ENCODE data around the gene SPA17. TPM values are rescaled to one million over a fixed set of nuclear protein-coding genes. Genes with fewer than 3 reads are reported as not detected.

The SPA17 gene
- total RNA-seq, 1 experiment from 2014 or later: 22.9 TPM

GRCh38 chr11:124629961-124630360 lies 43.7 kb upstream of the SPA17 start:
- Histone ChIP-seq H3K27me3 (replicated peaks; ENCODE audit: insufficient read depth, low read depth, low read length, poor library complexity) (no peaks in the 10 kb centered on the region), H3K9me3 (ENCODE audit: low read depth, low read length, poor library complexity, severe bottlenecking) (no peaks in the 10 kb centered on the region), H3K4me3 (ENCODE audit: low read depth, low read length, poor library complexity, severe bottlenecking) (no peak overlapping the region), H3K36me3 (ENCODE audit: insufficient read depth, low read length, poor library complexity, severe bottlenecking) (peaks cover 95% of the 10 kb centered on the region), H3K4me1 (ENCODE audit: insufficient read depth, low read length, poor library complexity, severe bottlenecking) (no peaks in the 10 kb centered on the region), H3K27ac (ENCODE audit: low read depth, low read length, poor library complexity, severe bottlenecking) (no peak overlapping the region)
- intact Hi-C loops (cut with micrococcal nuclease; ENCODE audit: unreplicated experiment): no loop called here
- no peak for DNase-seq (ENCODE audit: low spot score)
- no peak for TF ChIP-seq CTCF (conservative IDR thresholded peaks at IDR 0.05; ENCODE audit: low read depth, low read length)
- no peak for TF ChIP-seq EZH2 (IDR thresholded peaks at IDR 0.05; ENCODE audit: borderline replicate concordance, low read depth, low read length, poor library complexity, severe bottlenecking)
- CTCF ChIA-PET: no interaction called here
- BruUV-seq (replicated peaks): no TSS peak
- POLR2A ChIA-PET (ENCODE audit: low non-redundant PET): no interaction called here

- CTCF ChIA-PET: interaction anchor here (0.6 kb wide), 1 partner anchor 128 kb away, joined by 6 read pairs; no protein-coding TSS in a partner anchor
- peak; percentile 47 for TF ChIP-seq CTCF (conservative IDR thresholded peaks at IDR 0.05; ENCODE audit: low read depth, low read length)
- no peak for TF ChIP-seq EZH2 (IDR thresholded peaks at IDR 0.05; ENCODE audit: borderline replicate concordance, low read depth, low read length, poor library complexity, severe bottlenecking)
- H3K36me3 ChIP-seq (ENCODE audit: insufficient read depth, low read length, poor library complexity, severe bottlenecking): peaks cover 86% of the 10 kb centered on the region
- H3K27ac ChIP-seq (ENCODE audit: low read depth, low read length, poor library complexity, severe bottlenecking): no peak overlapping the region
- H3K9me3 ChIP-seq (ENCODE audit: low read depth, low read length, poor library complexity, severe bottlenecking): no peaks in the 10 kb centered on the region
- no peak overlapping the region for H3K4me3 ChIP-seq (ENCODE audit: low read depth, low read length, poor library complexity, severe bottlenecking)
- intact Hi-C loops (cut with micrococcal nuclease; ENCODE audit: unreplicated experiment): no loop called here
- no peaks in the 10 kb centered on the region for H3K4me1 ChIP-seq (ENCODE audit: insufficient read depth, low read length, poor library complexity, severe bottlenecking)
- BruUV-seq (replicated peaks): no TSS peak
- POLR2A ChIA-PET (ENCODE audit: low non-redundant PET): no interaction called here
- no peak for DNase-seq (ENCODE audit: low spot score)
- H3K27me3 ChIP-seq (replicated peaks; ENCODE audit: insufficient read depth, low read depth, low read length, poor library complexity): no peaks in the 10 kb centered on the region
Observed at GRCh38 chr11:124633355-124633754, 40.3 kb upstream of the SPA17 start.

DNA sequence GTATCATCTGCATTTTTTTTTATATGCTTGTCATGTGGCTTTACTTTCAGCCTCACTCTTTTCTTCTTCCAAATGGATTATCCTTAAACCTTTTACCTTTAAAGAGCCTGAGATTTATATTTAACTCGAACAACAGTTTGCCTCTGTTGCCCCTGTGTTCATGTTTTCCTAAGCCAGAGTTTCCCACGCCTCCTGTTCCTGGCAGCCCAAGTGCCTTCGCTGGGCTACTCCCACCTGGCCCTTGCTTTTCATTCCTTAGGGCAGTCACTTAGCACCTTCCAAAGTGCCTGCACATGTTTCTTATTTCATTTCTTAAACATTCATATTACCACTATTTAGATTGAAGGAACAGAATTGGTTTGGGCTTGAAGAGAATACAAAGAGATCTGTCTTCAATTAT lies 37.8 kb upstream of the SPA17 start:
- ChIA-PET CTCF (no interaction called here), POLR2A (ENCODE audit: low non-redundant PET) (no interaction called here)
- Histone ChIP-seq H3K4me1 (ENCODE audit: insufficient read depth, low read length, poor library complexity, severe bottlenecking) (no peaks in the 10 kb centered on the region), H3K9me3 (ENCODE audit: low read depth, low read length, poor library complexity, severe bottlenecking) (no peaks in the 10 kb centered on the region), H3K36me3 (ENCODE audit: insufficient read depth, low read length, poor library complexity, severe bottlenecking) (peaks cover 66% of the 10 kb centered on the region), H3K27me3 (replicated peaks; ENCODE audit: insufficient read depth, low read depth, low read length, poor library complexity) (no peaks in the 10 kb centered on the region), H3K4me3 (ENCODE audit: low read depth, low read length, poor library complexity, severe bottlenecking) (no peak overlapping the region), H3K27ac (ENCODE audit: low read depth, low read length, poor library complexity, severe bottlenecking) (no peak overlapping the region)
- intact Hi-C loops (cut with micrococcal nuclease; ENCODE audit: unreplicated experiment): no loop called here
- DNase-seq (ENCODE audit: low spot score): no peak
- BruUV-seq (replicated peaks): TSS peak; percentile 88
- TF ChIP-seq CTCF (conservative IDR thresholded peaks at IDR 0.05; ENCODE audit: low read depth, low read length) (no peak), EZH2 (IDR thresholded peaks at IDR 0.05; ENCODE audit: borderline replicate concordance, low read depth, low read length, poor library complexity, severe bottlenecking) (no peak)

Data from A673 (cell line).